ENCODE data around the gene AADAC.
"Not testable (repeated sequence)": the region's sequence is repeated elsewhere in the genome, so short reads cannot be mapped to it uniquely, and the experiment has no call there.

The AADAC gene

DNA sequence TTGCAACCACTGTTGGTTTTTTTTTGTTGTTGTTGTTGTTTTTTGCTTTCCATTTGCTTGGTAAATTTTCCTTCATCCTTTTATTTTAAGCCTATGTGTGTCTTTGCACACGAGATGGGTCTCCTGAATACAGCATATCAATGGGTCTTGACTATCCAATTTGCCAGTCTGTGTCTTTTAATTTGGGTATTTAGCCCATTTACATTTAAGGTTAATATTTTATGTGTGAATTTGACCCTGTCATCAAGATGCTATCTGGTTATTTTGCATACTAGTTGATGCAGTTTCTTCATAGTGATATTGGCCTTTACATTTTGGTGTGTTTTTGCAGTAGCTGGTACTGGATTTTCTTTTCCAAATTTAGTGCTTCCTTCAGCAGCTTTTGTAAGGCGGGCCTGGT lies 36.1 kb downstream of the AADAC start:
- FAIRE-seq = not testable (repeated sequence)

DNA sequence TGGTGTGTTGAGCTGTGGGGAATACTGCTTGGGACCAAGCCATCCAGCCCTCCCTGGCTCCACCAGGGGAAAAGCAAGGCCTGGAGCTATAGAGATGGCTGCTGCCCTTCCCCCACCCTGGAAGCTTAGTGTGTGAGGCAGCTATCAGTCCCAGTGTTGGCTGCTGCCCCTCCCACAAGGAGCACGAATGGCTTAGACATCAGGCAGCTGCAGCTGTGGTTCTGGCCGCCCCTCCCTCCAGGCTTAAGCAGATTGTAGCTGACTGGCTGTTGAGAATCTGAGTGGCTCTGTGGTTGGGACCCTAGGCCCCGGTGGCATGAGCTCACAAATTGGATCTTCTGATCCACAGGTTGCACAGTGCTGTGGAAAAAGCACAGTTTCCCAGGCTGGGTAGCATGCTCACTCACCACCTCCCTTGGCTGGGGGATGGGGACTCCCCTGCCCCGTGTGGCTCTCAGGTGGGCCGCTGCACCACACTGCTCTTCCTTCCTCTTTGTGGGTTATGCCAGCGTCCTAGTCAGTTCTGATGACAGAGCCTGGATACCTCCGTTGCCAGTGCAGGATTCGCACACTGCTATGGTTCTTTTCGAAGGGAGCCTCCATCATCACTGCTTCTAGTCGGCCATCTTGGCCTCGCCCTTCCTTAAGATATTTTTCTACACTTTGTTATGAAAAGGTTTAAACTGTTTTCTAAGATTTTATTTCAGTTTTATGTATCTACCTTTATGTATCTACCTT lies 38.3 kb downstream of the AADAC start:
- DNase-seq (ENCODE audit: insufficient read length, low spot score) (no peak), FAIRE-seq (no peak)

More for the DNA sequence above, 36.1 kb downstream of the AADAC start:
- DNase-seq (ENCODE audit: insufficient read length, low spot score) = not testable (repeated sequence)

DNA sequence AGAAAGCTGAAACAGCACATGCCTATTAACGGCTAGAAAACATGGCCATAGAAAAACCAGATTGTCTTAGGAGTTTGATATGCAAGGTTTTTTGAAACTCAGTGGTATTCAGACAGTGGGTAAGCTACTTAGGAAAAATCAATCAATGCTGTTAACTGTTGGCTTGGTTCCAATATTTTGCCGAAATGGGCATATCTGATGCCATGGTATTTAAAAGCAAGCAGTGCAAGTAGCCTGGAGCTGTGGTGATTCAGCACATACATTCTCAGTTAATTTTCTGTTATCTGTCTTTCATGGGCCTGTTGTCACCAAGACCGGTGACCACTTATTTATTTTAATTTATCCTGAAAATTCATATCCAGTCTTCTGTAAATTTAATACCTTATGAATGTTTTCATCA lies 42.2 kb downstream of the AADAC start:
- no peak for FAIRE-seq
- DNase-seq (ENCODE audit: insufficient read length, low spot score) = no peak

DNA sequence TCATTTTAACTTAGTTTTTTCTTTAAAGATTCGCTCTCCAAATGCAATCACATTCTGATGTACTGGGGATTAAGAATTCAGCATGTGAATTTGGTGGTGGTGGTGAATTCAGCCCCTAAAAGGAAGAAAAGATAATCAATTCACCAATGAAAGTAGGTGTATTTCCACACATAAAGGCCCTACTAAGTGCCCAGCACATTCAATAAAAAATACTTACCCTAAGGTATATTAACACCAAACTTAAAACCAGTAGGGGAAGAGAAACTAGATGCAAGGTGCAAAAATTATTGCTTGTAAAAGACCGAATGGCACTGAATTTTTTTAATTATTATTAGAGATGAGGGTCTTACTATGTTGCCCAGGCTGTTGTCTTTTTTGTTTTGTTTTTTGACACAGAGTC lies 42.7 kb downstream of the AADAC start:
- no peak for FAIRE-seq

DNA sequence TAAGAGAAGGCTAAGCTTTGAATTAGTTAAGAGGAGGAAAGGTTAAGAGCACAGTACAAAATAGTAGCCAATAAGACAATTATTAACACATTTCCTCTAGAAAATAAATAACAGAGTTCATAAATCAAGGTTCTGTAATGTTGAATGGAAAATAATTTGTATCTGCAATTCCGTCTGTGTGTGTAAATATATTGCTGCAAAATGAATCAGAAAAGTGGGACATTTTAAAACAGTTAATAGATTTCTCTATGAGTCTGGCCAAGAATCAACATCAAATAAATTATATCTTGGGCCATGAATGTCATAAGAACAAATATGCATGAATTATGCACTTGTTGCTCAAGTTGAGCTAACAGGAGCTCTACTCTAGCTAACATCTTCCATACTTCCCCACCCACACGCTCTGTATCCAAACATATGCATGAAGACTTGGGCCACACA lies 45.3 kb downstream of the AADAC start:
- DNase-seq (ENCODE audit: insufficient read length, low spot score) = no peak
- FAIRE-seq = no peak

More for the DNA sequence above, 42.7 kb downstream of the AADAC start:
- no peak for DNase-seq (ENCODE audit: insufficient read length, low spot score)

DNA sequence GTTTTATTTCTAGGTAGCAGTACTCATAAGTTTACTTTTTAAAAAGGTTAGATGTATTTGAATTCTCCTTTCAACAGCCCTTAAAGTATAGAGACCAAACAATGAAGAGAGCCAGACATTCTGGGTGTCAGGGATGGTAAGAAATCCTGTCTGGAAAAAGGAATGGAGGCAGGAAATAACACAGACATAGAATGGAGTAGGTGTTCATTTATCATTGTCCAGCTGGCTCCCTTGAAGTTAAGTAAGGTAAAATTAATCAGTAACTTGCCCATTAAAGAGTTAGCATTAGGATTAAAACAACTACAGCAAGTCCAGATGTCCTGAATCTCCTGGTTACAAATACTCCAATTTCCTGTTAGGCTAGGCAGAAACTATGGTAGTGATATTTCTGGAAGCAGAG lies 46.0 kb downstream of the AADAC start:
- FAIRE-seq (peak; percentile 11), DNase-seq (ENCODE audit: insufficient read length, low spot score) (no peak)

DNA sequence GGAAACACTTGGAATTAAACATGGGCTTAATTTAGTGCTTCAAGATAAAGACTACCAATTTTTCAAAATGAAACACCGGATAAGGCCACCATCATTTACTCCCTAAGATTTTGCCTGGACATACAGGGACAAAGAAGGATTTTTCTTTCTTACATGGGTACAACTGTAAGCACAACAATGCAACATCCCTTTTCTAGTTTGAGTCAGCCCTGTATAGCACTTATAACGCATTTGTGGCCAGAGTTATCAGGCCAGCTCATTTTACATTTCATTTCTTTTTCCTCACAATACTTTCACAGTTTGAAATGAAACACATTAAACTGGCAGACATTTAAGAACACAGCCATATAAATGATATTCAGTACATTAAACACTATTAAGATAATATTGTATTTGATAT lies 49.7 kb downstream of the AADAC start:
- DNase-seq (ENCODE audit: insufficient read length, low spot score) (no peak), FAIRE-seq (no peak)

DNA sequence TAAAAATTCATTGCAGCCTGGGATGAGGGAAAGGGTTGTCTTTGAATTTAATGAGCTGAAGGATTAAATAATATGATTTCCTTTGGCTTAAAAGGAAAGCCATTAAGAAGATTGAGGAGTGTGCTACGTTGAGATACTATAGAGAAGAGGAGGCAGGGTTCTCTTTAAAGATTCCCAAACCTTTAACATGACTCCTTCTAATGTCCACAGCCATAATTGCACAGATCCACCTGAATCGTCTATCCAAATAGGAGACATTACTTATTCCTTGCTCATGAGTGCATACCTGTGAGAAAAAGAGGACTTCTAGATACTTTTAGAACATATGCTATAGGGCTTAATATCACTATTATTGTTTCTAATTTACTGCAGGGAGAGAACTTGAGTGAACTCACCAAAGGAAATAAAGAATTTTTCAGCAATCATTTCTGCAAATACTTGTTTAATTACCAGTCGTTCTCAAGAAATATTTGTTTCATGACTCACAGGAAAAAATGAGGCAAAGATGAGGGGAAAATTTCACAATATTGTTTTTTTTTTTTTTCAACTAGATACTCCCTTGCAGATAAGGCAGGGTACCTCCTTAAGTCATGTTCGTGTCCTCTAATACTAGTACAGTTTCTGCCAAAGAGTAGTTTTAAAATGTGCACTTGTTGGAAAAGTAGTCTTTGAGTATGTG lies 50.6 kb downstream of the AADAC start:
- no peak for DNase-seq (ENCODE audit: insufficient read length, low spot score)

DNA sequence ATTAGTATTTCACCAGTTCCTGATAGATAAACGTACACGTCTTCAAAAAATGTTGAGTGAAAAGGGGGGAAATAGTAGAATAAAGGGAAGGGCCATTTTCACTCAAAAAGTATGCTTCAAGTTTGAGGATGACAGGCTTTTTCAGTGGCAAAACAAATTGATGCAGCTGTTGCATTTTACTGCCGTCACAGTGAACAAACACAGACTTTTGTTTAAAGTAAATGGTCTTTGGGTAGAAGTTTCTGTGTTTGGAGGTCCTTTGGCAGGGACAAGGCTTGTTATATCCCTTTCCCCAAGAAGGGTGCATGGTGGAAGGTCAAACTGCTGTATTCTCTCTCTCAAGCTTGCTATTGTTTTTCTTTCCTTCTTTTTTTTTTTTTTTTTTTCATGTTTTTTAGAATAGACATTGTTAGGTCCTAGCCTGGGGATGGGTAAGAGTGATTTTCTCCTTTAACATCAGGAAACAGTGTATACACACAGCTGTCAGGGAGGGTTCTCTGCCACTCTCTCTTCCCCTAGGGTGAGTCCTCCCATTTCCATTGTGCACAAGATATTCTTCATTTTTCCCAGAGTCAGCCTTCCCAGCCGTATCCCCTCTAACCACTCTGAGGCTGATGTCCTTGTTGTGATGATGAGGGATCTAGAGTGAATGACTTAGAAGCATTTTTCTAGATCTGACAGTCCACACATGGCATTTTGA lies 52.9 kb downstream of the AADAC start:
- DNase-seq (ENCODE audit: insufficient read length, low spot score) (no peak), FAIRE-seq (no peak)

More for the DNA sequence above, 50.6 kb downstream of the AADAC start:
- FAIRE-seq = no peak

DNA sequence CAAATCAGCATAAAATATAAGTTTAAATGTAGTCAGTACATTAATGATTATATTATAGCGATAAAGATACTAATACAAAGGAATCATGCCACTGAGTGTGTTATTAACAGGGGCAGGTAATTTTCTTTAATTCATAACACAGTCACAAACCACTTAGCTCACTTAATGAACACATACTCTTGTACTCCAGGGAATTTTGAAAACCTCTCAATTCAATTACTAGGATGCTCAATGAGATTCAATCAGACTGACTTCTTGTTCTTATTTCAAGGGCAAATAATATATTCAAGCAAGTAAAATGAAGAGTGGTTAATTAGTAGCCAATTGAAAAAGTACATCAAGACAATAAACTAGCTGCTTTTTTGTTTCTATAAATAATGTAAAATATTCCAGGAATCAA lies 53.8 kb downstream of the AADAC start:
- no peak for FAIRE-seq

DNA sequence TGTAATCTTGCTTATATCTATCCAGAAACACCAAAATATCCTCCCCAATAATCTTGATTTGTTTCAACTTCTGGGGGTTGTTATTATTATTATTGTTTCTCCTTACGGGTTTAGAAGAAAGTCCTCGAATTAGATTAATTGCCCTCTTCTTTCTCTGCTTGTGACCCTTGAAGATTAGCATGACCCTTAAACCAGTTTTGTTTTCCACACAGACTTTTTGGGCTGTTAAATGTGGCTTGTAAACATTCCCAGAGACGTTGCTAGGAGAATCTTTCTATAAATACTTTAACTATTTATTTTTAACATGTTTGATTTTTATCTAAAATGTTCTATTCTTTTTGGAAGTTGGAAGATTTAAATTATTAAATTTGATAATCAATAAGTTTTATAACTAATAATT lies 55.3 kb downstream of the AADAC start:
- no peak for FAIRE-seq
- no peak for DNase-seq (ENCODE audit: insufficient read length, low spot score)

More for the DNA sequence above, 53.8 kb downstream of the AADAC start:
- no peak for DNase-seq (ENCODE audit: insufficient read length, low spot score)

DNA sequence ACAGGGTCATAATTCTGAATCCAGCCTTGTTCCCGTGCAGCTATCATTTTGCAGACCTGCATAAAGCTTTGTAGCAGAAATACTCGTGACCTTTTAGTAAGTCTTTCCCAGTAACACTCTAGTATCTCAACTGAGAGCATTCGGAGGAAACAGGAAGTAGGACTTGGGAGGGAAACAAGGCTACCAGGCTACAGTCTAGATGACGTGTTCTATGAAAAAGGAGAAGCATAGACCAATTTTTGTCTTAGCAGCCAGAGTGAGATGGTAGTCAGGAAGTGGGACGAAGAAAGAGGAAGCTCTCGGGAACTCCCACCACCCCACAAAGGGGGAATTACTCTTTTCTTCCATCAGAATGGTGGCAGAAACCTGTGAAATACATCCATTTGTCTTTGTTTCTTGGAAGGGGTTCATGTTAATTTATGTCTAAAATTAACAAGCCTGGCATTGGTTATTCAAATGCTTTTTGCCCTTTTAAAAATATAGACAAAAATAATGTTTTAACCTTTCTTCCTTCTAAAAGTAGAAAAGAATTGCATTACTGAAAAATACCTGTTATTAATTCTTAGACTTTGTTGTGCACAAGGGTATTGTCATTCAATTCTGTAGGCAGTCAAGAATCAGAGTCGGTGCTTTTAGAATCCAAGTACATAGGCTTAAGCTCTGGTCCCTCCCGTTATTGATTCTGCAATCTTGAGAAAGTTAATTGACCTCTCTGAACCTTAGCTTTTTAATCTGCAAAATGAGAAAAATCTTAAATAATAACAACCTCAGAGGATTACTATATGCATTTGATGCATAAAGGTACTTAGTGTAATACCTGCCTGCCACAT lies 57.9 kb downstream of the AADAC start:
- DNase-seq (ENCODE audit: insufficient read length, low spot score) (no peak), FAIRE-seq (peak; percentile 76)

DNA sequence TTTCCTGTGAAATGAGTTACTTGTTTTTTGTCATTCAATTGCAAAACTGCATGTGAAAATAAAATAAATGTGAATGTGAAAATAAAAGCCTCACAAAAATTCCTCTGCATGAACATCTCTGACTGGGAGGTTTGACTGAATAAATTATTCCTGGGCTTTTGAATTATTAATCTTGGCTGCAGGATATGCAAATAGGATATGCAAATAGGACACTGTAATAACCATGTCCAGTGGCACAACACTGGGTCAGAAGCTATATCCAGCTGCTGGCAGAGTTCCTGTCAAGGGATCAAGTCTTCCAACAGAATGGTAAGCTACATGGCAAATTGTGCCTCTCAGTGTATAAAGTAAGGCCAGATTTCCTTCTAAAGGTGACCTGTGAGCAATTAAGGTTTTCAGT lies 59.5 kb downstream of the AADAC start, which contains the start of gene SUCNR1:
Gene SUCNR1, plus strand, starts transcription at position 246 of the 400 bp plus-strand sequence. CDS start 6,250 bp downstream, outside the sequence.
- DNase-seq (ENCODE audit: insufficient read length, low spot score) = no peak
- FAIRE-seq = no peak

DNA sequence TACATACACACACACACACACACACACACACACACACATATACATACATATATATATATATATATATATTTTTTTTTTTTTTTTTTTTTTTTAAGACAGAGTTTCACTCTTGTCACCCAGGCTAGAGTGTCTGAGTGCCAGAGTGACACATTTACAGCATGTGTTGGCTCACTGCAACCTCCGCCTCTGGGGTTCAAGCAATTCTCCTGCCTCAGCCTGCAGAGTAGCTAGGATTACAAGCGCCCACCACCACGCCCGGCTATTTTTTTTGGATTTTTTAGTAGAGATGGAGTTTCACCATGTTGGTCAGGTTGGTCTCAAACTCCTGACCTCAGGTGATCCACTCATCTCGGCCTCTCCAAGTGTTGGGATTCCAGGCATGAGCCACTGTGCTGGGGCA lies 60.2 kb downstream of the AADAC start:
- DNase-seq (ENCODE audit: insufficient read length, low spot score) = not testable (repeated sequence)

DNA sequence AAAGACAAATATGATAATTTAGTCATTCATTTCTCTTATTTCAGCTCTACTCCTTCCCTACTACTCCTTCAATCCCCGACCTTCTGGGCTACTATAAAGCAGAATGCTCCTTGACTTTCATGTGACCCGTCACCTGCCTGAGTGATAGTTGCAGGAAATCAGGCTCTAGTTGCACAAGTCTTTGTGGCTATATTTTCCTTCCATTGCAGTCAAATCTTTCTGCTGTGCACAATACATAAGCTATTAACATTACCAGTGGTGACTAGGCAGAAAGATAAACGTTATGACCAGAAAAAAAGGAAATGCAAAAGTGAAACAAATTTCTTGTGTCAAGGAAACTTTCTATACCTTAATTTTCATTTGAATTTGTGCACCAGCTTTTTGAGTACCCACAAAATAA lies 61.8 kb downstream of the AADAC start:
- peak; percentile 97 for FAIRE-seq
- peak; percentile 8 for DNase-seq (ENCODE audit: insufficient read length, low spot score)

More for the DNA sequence above, 60.2 kb downstream of the AADAC start:
- not testable (repeated sequence) for FAIRE-seq

DNA sequence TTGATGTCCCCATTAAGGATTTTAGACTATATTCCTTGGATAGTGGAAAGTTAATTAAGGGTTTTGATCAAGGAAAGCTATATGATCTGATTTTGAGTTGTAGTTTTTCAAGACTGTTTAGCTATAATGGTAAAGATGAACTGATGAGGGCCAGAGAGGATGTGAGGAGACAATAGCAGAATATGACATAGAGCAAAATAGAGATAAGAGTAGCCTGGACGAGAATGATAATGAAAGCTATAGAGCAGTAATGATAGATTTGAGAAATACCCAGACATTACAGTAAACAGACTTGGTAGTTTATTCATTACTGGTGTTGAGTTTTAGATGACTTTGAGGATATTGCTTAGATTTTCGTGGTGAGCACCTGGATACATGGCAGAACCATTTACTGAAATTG lies 63.4 kb downstream of the AADAC start:
- peak; percentile 33 for FAIRE-seq
- no peak for DNase-seq (ENCODE audit: insufficient read length, low spot score)
